Spleen (tissue), 7 donors: ENCODE measurements around the gene NSD2.

Experiments used
- POLR2A ChIP-seq, 3 donors: fragments of 450-650 bp; IDR thresholded peaks; one replicate each; pipeline ENCODE4 v1.5.1; 2017; ENCODE audit warnings: antibody characterized with exemption in 3 of 3, mild to moderate bottlenecking in 1 of 3
- POLR2AphosphoS5 ChIP-seq, 3 donors: sonication (generic); formaldehyde crosslinking; IDR thresholded peaks; one replicate each; pipeline ENCODE4 v1.5.1; 2017; ENCODE audit warnings: antibody characterized with exemption in 3 of 3
- TF ChIP-seq, protein P1 (sequence below), 11 experiments: fragments of 200-600 bp in 7 of 11; fragments of 450-650 bp in 4 of 11; sonication (generic) in 4 of 11; IDR thresholded peaks in 8 of 11; conservative IDR thresholded peaks in 3 of 11; 1 replicate in 7 of 11; 2 replicates in 4 of 11; pipeline versions ENCODE4 v1.4.0 to v1.8.0; 2016 to 2021; ENCODE audit warnings: antibody characterized with exemption in 11 of 11, inconsistent platforms in 4 of 11, mild to moderate bottlenecking in 1 of 11
- donor health status: DM: no; HTN: no; CAD: no; lungs with moderate emphysema.
- donor health status: DM: no; HTN: no; CAD: no.
- donor health status: DM: no; HTN: no; CAD: no.

- TF ChIP-seq POLR2AphosphoS5 (IDR thresholded peaks at IDR 0.05) (peak; percentile 94 to 97 (median 94)), POLR2A (IDR thresholded peaks at IDR 0.05) (peak; percentile 45 to 54 (median 54))
- TF ChIP-seq, protein P1, sequence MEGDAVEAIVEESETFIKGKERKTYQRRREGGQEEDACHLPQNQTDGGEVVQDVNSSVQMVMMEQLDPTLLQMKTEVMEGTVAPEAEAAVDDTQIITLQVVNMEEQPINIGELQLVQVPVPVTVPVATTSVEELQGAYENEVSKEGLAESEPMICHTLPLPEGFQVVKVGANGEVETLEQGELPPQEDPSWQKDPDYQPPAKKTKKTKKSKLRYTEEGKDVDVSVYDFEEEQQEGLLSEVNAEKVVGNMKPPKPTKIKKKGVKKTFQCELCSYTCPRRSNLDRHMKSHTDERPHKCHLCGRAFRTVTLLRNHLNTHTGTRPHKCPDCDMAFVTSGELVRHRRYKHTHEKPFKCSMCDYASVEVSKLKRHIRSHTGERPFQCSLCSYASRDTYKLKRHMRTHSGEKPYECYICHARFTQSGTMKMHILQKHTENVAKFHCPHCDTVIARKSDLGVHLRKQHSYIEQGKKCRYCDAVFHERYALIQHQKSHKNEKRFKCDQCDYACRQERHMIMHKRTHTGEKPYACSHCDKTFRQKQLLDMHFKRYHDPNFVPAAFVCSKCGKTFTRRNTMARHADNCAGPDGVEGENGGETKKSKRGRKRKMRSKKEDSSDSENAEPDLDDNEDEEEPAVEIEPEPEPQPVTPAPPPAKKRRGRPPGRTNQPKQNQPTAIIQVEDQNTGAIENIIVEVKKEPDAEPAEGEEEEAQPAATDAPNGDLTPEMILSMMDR (IDR thresholded peaks at IDR 0.05 in 8 of 11, conservative IDR thresholded peaks at IDR 0.05 in 3 of 11) = peak in 2 of 11 experiments; percentile 5 to 8
Observed at GRCh38 chr4:1870578-1871443, at the start of gene NSD2.
